G401 (cell line): ENCODE data around the gene LRTM2. TPM values are rescaled to one million over a fixed set of nuclear protein-coding genes. Genes with fewer than 3 reads are reported as not detected.

Experiments
- DNase-seq: peaks from one replicate; pipeline ENCODE4 v3.0.0-alpha.2; 2015; ENCODE audit warnings: low spot score
- in situ Hi-C: cut with HindIII; loops from 2 replicates; pipeline ENCODE4 v1.10.0; 2016; ENCODE audit warnings: low sequenced_read_pairs, mixed read lengths
- total RNA-seq: library from RNA; depleted of rRNA; stranded (reverse); fragments of >200 nt; shearing (Covaris generic); gene quantifications from 2 replicates; pipeline ENCODE4 v1.2.3, GENCODE V29; 2014; rRNA removed

The LRTM2 gene
- total RNA-seq, result not detected in 2 replicates

- in situ Hi-C loops, result no loop called here
- DNase-seq, result peak; percentile 45
Measured at GRCh38 chr12:1820191-1820895, at the start of gene LRTM2. LRTM2 (plus strand) TSS chr12:1820565; CDS start chr12:1828149, 7,584 bp downstream.

DNA sequence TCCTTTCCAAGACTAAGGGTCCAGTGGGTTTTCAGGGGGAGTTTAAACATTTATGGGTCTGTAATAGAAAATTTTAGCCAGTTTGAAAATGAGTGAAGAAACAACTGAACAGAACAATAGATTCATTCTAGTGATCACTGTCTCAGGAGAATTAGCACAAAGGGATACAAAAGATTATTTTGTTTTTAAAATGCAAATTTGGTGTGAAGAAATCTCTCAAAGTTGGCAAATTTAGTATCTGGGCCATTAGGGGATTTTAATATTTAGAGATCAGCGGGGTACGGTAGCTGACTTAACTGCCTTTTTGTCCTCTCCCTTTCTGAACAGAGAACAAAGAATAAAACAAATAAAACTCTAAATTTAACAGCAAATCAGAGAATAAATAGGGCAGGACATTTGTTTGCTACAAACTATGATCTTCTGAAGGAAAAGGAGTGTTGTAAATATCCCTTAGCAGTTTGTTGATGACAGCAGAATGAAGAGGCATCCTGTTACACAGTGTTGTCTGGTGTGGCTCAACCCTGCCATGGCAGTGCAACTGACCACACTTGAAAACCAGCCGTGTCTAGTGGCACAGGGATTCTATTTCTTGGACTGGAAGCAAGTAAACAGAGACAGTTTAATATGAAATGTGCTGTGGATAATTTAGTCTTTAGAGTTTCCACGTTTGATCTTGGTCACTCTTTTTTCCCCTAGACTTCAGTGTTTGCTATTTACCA, 46.3 kb upstream of the LRTM2 start:
- in situ Hi-C loops, result no loop called here
- DNase-seq, result peak; percentile 23

- in situ Hi-C loops, result loop anchor here (25.0 kb wide), 1 partner anchor 139 kb away; the partner anchor contains the start of gene WNT5B
- no peak for DNase-seq
Measured at GRCh38 chr12:1776170-1776921, 44.0 kb upstream of the LRTM2 start.

DNA sequence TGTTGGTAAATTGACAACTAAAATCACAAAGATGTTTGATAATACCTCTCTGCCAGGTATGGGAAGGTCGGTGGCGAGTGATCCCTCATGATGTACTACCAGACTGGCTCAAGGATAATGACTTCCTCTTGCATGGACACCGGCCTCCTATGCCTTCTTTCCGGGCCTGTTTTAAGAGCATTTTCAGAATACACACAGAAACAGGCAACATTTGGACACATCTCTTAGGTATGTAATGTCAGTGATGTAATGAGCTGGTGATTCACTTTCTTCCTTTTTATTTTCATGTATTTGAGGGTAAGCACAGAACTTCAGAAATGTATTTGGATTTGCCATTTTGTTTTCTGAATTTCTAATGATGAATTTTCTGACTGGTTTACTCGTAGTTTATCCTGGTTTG, 42.6 kb upstream of the LRTM2 start:
- DNase-seq, result no peak
- in situ Hi-C loops, result loop anchor here (25.0 kb wide), 1 partner anchor 140 kb away; the partner anchor contains the start of gene WNT5B

DNA sequence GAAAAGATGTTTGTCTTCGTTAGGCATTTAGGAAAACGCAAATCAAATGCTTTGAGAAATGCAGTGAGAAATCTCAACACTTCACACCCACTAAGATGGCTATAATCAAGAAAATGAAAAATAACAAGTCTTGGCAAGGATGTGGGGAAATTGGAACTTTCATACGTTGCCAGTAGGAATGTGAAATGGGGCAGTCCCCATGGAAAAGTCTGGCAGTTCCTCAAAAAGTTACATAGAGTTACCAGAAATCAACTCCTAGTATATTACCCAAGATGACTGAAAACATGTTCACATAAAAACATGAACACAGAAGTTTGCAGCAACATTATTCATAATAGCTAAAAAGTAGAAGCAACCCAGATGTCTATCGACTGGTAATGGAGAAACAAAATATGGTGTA, 41.5 kb upstream of the LRTM2 start:
- no peak for DNase-seq
- in situ Hi-C loops, result loop anchor here (25.0 kb wide), 1 partner anchor 142 kb away; the partner anchor contains the start of gene WNT5B

GRCh38 chr12:1779783-1780182, 40.6 kb upstream of the LRTM2 start:
- DNase-seq, result no peak
- in situ Hi-C loops, result loop anchor here (25.0 kb wide), 1 partner anchor 142 kb away; the partner anchor contains the start of gene WNT5B

DNA sequence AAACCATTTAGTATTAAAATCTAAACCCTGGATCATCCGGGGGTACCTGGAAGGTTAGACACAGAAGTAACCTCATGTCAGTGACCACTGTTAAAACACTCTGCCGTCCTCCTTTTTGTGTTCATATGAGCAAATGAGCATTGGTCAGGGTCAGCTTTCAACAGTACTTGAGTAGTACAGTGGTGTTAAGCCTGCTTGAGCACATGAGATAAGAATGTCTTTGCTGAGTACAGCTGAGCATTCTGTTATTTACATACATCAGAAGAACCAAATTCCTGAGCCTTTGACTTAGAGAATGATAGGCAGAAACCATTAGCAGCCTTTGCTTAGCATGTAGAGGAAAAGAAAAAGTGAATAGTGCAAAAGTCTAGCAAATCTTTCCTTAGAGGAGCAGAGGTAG, 38.6 kb upstream of the LRTM2 start:
- no peak for DNase-seq
- in situ Hi-C loops, result loop anchor here (25.0 kb wide), 1 partner anchor 144 kb away; the partner anchor contains the start of gene WNT5B

GRCh38 chr12:1782215-1782614, 38.1 kb upstream of the LRTM2 start:
- DNase-seq, result no peak
- in situ Hi-C loops, result loop anchor here (25.0 kb wide), 1 partner anchor 145 kb away; the partner anchor contains the start of gene WNT5B

DNA sequence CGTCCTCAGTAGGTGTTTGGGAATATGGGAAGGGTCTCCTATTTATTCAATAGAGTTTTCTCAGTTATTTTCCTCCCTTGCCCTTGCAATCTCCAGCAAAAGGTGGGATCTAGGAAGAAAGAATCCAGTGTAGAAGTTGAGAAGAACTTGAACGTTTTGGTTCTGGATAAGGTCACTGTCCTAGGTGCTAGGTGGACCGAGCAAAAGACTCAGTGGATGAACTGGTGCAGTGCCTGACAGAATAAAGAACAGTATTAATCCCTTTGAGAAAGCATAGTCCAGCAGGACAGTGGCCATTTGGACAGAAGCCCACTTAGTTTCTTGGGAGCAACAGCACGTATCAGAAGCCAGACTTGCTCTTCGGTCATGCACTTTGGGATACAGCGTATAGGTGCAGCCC, 32.7 kb upstream of the LRTM2 start:
- in situ Hi-C loops, result loop anchor here (25.0 kb wide), 1 partner anchor 150 kb away; the partner anchor contains the start of gene WNT5B
- DNase-seq, result no peak

GRCh38 chr12:1790444-1790843, 29.9 kb upstream of the LRTM2 start:
- in situ Hi-C loops, result loop anchor here (25.0 kb wide), 1 partner anchor 153 kb away; the partner anchor contains the start of gene WNT5B

DNA sequence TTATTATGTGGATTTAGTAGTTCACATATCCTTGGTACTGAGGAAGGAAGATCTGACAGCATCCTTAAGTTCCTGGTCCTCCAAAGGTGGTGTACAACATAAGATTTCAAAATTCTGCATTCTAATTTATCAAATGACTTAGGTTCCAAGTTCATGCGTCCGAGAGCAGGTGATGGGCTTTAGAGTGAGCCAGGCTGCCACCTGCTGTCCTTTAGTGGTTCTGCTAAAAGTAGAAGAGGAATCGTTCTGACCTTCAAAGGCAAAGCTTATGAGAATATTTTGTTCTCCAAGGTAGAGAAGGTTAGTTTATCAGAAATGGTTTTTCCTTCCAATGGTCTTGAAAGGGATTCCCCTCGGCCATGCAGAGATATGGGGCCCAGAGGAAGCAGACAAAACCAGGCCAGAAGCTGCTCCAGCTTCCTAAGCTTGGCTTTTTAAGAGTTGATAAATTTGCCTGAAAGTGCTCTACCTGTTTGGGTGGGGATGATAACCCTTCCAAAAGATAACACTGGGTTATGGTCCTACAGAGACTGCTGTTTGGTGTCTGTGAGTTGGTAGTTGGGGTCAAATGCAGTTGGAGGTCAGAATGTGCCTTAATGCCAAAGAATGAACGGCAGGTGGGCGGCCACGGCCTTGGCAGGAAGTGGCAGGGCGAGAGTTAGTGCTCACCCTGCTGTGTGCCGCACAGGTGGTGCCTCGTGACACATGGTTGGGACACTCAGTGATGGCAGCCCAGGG, 29.1 kb upstream of the LRTM2 start:
- DNase-seq, result peak; percentile 80
- in situ Hi-C loops, result loop anchor here (25.0 kb wide), 1 partner anchor 154 kb away; the partner anchor contains the start of gene WNT5B

More at GRCh38 chr12:1790444-1790843, 29.9 kb upstream of the LRTM2 start:
- no peak for DNase-seq

DNA sequence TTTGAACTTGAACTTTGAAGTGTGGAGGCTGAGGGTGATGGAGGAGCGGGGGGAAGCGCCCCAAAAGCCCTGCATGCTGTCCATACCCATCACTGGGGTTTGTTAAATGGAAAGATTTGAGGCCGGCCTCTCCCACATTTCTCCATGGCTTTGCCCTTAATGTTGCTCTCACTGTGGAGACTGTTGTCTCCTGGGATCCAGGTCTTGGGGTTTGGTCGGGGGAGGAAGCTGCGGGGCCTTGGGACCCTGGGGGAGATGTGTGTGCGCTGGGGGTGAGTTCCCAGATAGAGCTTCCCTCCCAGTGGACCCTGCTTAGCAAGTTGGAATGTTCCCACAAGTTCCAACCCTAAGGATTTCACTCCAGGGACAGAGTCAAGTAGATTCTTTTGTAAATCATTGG, 28.0 kb upstream of the LRTM2 start:
- DNase-seq, result no peak
- in situ Hi-C loops, result loop anchor here (25.0 kb wide), 1 partner anchor 155 kb away; the partner anchor contains the start of gene WNT5B

DNA sequence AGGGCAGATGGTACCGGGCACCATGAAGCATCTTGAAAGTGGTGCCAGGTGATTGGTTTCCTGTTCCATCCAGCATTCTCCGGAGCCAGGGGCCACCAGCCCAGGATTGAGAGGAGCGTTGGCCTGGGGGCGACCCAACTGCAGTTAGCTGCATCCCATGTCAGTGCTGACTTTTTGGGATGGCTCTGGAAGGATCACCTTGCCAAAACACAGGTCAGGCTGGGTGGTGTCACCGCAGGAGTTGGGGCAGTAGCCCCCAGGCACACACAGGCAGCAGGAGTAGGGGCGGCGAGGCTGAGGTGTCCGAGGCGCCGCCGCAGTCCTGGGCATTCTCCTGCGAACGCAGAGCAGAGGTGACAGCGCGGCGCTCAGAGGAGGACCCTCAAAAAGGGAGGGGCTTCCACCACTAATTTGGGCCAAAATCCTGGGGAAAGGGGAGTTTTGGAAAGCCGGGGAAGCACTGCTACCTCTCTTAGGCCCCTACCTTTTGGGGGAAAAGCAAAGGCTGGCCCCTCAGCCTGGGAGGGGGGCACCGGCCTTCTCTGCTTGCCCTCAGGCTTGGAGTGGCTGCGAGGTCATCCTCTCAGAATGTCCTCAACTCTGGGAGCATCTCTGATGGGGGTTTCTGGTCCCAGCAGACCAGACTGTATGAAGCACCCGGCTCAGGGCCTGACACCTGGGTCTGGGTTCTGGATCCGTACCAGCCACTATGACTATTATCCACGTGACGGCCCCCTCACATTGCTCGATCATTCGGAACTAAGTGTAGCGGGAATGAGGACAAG, 26.7 kb upstream of the LRTM2 start:
- DNase-seq, result no peak
- in situ Hi-C loops, result loop anchor here (25.0 kb wide), 1 partner anchor 156 kb away; the partner anchor contains the start of gene WNT5B

DNA sequence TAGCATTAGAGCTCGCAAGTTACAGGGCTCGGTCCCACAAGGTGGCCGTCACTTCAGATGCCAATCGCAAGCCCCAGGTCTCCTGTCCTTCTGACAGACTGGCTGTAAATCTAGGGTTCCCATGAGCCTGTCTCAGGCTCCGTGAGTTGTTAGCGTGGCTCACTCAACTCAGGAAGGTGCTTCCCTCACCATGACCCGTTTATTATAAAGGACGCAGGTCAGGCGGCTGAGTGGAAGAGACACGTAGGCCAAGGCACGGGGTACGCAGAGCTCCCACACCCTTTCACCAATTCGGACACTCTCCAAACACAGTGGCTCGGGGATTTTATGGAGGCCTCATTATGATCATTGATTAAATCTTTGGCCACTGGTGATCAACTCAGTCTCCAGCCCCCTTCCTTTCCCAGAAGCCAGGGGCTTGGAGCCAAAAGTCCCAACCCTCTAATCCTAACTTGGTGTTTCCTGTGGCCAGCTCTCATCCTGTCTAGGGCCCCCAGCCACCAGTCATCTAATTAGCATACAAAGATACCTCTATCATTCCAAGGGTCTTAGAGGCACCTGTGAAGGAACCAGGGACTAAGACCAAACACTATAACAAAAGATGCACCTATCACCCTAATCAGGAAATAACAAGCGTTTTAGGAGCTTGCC, 25.8 kb upstream of the LRTM2 start:
- DNase-seq, result no peak
- in situ Hi-C loops, result loop anchor here (25.0 kb wide), 1 partner anchor 157 kb away; the partner anchor contains the start of gene WNT5B

DNA sequence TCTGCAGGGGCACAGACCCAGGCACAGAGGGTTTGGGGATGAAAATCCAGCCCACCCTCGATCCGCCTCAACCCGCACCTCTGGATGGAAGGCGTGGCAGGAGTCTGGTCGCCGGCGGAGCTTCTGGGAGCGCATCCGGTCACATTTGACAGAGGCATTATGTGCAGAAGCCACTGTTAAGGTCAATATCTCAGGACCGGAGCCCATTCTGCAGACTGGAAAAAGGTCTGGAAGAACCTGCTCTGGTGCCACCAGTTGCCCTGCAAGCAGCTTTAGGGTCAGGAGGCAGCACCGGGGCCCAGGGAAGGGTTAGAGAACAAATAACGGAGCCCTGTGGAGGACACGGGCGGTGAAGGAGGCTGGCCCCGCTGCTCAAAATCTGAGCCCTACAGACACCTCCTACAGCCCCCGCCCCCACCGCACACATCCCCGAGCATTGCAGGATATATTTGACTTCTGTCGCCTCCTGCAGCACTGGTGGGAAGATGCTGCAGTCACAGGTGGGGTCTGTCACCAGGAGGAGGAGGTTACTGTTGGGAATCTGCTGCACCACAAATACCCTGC, 25.1 kb upstream of the LRTM2 start:
- no peak for DNase-seq

DNA sequence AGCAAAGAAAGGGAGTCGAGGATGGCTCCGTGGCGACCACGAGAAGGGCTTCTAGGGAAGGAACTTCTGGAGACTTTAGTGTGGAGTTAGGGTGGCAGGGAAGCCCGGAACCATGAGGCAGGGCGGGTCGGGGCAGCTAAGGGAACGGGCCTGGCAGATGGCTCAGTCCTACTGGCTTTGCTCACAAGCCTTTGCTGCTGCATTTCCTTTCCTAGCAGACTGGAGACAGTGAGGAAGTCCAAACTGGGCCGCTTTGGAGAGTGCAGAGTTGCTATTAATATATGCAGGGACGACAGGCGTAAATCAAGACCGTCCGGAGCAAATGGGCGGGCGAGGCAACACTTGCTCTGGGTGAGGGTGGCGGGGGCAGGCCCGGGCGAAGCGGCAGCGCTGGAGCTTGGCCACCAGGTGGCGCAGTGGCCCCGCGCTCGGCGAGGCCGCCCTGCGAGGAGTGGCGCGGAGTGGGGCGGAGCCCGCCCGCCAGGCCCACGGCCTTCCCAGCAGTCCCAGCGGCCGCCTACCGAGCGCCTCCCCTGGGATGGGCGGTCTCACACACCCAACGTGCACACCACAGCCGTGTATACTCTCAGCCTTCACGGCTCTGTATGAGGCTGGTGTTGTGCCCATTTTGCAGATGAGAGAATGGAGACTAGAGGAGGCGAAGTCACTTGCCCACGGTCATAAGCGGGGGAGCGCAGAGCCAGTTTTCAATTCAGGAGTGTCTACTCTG, 24.4 kb upstream of the LRTM2 start:
- DNase-seq, result peak; percentile 67
- in situ Hi-C loops, result loop anchor here (25.0 kb wide), 1 partner anchor 159 kb away; the partner anchor contains the start of gene WNT5B

More for the DNA sequence above, 25.1 kb upstream of the LRTM2 start:
- in situ Hi-C loops, result loop anchor here (25.0 kb wide), 1 partner anchor 158 kb away; the partner anchor contains the start of gene WNT5B
